ENCODE results near the gene ALG1.
"Not testable (repeated sequence)": the region's sequence is repeated elsewhere in the genome, so short reads cannot be mapped to it uniquely, and the experiment has no call there.

ALG1 gene

DNA sequence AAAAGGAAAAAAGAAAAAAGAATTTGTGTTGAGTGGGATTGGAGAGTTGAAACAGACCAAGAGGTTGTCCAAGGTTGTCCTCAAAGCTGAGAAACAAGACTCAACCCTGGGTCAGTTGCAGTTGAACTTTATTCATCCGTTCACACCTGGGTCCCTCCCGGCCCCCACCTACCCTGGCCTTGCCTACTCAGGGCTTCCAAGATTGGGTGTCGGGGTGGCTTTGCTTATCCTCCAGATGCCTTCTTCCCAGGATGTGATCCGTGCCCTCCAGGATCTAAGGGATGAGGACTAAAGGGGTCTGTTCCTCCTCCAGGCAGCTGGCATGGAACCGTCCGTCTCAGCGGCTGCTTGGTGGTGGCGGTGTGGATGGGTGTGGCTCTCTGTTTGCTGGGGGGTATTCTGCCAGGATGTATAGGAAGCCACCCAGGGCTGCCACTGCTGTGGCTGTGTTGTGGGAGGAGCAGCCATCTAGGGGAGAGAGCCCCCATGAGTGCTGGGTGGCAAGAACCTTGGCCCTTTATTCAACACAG lies 27.6 kb upstream of the ALG1 start:
- in situ Hi-C loops (cut with MboI; ENCODE audit: low sequenced_read_pairs): no loop called here

DNA sequence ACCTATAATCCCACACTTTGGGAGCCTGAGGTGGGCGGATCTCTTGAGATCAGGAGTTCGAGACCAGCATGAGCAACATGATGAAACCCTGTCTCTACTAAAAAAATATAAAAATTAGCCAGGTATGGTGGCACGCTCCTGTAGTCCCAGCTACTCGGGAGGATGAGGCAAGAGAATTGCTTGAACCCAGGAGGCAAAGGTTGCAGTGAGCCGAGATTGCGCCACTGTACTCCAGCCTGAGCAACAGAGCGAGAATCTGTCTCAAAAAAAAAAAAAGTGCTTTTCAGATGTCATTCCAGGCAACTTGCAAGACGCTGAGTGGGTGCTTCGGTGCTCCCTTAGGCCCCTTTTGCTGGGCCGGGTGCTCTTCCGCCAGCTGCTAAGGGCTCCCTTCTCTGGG lies 27.1 kb upstream of the ALG1 start:
- in situ Hi-C loops (cut with MboI; ENCODE audit: low sequenced_read_pairs): not testable (repeated sequence)

DNA sequence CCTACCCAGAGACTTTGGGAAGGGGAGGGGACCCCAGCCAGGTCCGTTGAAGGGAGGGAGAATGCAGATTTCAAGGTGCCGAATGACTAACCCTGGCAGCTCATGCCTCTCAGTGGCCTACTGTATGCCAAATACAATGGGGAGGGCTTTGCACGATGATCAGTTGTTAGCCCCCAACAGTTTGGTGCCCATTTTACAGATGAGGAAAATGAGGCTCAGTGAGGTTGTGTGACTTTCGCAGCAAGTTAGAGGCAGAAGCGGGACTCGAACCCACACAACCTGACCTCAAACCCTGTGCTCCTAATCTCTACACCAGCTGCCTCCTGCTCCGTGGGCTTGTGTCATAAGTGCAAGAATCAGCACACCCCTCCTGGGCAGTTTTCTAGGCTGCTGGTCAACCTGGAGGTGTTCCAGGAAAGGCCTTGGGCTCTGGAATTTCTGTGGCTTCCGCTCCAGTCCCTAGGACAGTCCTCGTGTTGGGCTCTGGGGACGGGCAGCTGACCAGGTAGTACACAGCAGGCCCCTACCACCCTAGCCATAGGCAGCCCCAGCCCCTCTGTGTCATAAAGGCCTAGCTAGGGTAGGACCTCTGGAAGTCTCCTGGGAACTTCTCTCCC lies 26.0 kb upstream of the ALG1 start:
- in situ Hi-C loops (cut with MboI; ENCODE audit: low sequenced_read_pairs): no loop called here

DNA sequence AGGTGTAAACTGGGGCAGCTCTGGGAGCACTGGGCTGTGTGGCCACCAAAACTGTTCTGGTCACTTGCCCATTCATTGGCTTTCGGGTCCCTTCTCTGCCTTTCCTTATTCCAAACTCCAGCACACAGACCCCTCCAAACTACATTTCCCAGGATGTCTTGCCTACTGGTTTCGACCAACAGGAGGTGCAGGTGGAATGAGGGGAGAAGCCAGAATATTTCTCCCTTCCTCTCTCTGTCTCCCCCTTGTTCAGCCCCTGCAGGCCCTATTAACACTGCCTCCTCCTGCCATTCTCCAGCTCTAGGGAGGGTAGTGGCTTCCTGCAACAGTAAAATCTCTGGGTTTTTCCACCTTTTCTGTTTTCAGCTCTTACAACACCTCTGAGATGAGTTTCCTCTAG lies 24.7 kb upstream of the ALG1 start:
- in situ Hi-C loops (cut with MboI; ENCODE audit: low sequenced_read_pairs): no loop called here

DNA sequence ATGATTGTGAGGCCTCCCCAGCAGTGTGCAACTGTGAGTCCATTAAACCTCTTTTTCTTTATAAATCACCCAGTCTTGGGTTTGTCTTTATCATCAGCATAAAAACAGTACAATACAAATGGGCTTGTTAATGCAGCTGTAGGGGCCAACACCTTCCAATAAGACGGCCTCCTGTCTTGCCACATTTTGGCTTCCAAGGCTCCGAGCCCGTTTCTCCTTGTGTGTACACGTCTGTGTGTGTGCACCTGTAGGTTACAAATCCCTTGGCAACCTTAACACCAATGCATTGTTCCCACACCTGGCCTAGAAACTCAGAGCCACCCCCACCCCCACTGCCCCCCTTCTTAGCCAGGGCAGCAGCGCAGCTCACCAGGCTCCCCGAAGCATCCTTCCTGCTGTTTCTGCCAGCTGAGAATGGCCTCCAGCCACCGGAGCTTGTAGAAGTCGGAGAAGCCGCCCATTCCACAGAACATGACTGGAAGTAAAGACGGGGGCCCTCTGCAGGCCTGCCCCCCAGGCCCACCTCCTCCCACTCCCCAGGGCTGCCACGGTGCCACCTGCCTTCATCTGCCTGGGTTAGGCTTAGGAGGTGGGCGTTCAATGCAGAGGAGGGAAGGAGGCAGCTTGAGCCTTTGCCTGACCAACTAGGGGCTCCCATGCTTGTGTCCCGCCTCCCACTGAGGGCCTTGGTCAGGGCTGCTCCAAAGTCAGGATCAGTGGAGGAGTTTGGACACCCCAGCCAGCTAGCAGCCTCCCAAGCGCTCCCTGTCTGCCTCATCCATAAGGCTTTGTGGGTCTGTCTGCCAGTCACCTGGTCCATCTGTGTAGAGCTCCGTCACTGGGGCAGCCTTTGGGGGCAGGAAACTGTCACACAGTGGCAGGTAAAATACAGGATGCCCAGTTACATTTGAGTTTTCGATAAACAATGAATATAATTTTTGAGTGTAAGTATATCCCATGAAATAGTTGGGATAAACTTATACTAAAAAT lies 16.5 kb upstream of the ALG1 start:
- in situ Hi-C loops (cut with MboI; ENCODE audit: low sequenced_read_pairs): no loop called here

DNA sequence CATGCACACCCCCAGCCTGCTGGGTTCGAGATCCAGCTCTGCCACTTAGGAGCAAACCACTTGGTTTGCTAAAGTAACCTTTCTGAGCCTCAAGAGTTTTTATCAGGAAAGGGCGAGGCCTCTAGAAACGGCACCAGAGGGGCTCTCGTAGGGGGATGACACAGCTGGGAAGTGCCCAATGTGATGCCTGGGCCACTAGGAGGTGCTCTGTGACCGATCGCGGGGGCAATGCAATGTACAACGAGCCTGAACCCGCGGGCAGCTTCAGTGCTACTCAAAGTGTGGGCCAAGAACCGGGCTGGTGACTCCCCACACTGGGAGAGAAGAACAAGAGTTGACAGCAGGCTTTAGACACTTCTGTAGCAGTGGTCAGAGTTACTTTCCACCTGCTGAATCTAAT lies 15.3 kb upstream of the ALG1 start:
- in situ Hi-C loops (cut with MboI; ENCODE audit: low sequenced_read_pairs): no loop called here

DNA sequence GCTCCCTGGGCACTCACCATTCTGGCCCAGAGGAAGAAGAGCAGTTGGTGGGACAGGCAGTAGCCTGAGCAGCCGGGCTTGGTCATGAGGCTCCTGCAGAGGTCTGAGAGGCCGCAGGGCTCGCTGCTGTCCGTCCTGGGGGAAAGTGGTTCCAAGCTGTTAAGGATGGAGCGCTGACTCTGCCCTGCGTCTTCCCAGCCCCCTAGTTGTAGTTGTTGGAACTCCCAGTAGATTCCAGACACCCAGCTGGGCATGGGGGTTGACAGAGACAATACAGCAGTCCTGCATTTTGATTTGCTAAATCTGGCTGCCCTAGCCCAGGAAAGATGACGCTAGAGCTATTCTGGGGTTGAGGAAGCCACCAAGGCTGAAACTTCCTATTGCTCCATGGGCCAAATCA lies 13.2 kb upstream of the ALG1 start:
- in situ Hi-C loops (cut with MboI; ENCODE audit: low sequenced_read_pairs): no loop called here

DNA sequence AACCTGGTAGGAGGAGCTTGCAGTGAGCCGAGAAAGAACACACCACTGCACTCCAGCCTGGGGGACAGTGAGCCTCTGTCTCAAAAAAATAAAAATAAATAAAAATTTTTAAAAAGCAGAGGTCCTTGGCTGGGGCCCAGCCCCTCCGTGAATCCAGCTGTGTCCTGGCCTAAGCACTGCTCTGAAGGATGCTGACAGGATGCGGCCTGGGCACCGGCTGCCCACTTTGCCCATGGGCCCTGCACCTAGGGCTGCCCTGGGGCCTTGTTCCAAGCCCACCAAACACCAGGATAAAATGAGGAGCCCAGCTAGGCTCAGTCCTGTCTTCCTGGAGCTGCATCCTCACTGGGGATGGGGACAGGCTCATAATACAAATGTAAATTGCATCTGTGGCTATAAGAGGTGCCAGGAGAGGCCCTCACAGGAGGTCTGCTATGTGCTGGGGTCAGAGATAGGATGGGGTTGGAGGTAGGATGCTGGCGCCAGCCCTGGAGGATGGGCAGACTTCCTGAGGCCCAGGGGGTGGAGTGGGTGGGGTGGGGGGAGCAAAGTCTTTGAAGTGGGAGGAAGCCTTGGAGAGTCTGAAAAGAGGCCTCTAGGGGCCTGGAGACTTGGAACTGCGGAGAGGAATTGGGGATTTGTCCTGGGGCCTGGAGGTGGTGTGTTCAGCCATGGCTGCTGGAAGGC lies 12.1 kb upstream of the ALG1 start:
- in situ Hi-C loops (cut with MboI; ENCODE audit: low sequenced_read_pairs): no loop called here

DNA sequence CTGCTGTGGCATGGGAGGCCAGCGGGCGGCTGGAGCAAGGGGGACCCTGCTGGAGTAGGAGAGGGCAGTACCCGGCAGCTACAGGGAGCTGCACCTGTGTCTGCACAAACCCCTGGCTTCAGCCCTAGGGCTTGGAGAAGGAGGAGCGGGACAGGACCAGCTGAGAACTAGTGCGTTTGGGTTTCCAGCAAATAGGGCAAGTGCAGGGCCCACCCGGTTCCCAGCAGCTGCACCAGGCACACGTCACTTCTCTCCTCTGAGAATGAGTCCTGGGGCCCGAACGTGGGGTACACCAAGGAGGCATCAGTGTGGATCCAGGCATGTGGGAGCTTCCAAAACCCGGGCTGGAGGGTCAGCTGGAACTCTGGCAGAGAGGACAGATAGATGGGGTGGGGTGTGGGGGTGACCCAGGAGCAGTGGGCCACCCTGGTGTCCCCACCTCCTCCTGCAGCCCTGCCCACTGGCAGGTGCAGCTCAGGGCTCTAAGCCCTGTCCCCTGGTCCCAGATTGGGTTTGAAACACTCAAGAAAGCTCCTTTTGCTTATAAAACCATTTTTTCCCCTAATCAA lies 11.5 kb upstream of the ALG1 start:
- in situ Hi-C loops (cut with MboI; ENCODE audit: low sequenced_read_pairs): no loop called here

DNA sequence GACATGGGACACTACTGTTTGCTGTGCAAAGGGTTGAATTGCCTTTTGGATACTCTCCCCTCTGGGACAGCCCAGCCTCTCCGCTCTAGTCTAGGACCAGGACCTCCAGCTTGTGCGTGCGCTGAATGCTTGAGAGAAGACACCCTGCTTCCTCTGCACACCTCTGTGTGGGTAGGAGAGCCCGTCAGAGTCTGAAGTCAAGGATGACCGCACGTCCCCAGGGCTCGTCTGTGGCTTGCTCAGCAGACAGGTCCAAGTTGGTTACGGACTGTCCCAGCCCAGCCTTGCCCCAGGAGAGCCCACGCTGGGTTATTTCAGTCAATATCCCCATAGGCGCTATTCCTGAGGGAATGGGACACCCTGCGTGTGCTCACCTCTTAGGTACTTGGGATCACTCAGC lies 9.6 kb upstream of the ALG1 start:
- in situ Hi-C loops (cut with MboI; ENCODE audit: low sequenced_read_pairs): no loop called here

DNA sequence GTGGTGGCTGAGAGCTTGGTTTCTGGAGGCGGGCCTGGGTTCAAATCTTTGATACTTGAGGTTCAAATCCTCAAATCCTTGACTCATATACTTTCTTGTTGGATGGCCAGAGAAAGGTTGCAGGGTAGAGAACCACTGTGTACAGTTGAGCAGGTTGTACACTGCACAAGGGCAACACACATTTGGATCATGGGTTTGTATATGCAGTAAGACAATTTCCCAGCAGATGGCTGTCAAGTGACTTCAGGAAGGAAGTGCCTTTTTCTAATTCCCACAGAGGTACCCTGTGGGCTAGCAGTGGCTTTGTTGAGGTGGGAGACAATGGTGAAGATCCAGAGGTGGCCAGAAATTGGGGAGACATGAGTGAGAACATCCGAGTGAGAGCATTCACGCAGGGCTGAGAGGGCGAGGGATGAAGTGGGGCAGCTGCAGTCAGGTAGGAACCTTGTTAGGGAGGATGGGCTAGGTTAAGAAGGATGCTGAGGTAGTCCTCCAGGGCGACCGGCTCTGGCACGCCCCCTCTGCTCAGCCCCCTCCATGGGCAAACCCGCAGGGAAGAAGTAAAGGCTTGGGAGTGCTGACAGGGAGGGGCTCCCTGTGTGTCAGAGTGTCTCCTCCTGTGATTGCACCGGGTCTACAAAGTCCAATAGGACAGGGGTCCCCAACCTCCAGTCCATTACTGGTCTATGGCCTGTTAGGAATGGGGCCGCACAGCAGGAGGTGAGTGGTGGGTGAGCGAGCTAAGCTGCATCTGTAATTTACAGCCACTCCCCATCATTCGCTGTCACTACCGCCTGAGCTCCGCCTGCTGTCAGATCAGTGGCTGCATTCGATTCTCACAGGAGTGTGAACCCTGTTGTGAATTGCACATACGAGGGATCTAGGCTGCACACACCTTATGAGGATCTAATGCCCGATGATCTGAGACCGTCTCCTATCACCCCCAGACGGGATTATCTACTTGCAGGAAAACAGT lies 8.6 kb upstream of the ALG1 start:
- in situ Hi-C loops (cut with MboI; ENCODE audit: low sequenced_read_pairs): no loop called here

DNA sequence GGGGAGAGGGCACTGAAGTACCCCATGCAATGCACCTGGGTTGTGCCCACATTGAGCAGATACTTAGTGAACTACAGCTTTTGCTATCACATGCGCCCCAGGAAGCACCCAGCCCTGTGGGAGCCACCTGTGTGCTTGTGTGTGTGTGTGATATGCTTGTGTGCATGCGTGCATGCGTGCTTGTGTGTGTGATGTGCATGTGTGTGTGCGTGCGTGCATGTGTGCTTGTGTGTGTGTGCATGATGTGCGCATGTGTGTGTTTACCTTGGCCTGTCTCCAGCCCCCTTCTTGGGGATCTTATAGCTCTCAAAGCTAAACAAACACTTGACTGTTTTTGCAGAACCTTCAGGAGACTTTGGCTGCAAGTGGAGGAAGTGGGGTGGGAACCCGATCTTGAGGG lies 6.7 kb upstream of the ALG1 start:
- in situ Hi-C loops (cut with MboI; ENCODE audit: low sequenced_read_pairs): no loop called here

DNA sequence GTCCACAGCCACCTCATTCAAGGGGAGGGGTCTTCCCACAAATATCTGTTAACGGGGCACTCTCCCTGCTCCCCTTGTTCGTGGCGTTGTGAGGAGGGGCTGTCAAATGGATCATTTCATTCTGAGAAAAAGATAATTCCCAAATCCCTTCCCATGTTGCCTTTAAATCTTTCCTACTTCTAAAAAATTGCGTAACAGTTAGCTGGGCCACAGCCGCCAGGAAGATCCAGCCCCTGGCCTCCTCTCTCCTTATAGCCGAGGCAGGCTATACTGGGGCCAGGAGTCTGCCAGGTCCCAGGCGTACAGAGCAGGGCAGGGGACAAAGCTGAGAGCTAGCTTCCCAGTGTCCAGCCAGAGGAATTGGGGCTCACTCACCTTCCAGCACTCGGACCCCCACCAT lies 6.3 kb upstream of the ALG1 start:
- in situ Hi-C loops (cut with MboI; ENCODE audit: low sequenced_read_pairs): no loop called here

DNA sequence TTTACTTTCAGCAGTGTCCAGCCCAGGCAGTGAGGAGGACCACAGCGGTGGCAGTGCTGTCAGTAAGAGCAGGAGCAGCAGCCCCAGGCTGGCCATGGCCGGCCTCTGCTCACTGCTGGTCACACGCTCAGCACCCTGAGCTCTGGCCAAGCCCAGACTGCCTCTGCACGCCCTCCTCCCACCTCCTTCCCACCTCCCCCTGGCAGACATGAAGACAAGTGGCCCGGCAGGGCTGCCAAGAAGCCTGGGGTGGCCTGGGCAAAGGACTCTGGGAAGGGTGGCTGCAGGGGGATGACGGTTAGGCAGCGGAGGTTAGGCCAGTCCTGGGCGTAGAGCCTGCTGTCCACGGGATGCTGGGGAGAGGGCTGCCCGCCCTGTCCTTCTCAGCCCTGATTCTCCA lies 5.8 kb upstream of the ALG1 start, which contains the start of gene C16orf89:
C16orf89 (minus strand) TSS at position 144 of the 400 bp plus-strand sequence; CDS start at position 96, 48 bp downstream.
- in situ Hi-C loops (cut with MboI; ENCODE audit: low sequenced_read_pairs): no loop called here

DNA sequence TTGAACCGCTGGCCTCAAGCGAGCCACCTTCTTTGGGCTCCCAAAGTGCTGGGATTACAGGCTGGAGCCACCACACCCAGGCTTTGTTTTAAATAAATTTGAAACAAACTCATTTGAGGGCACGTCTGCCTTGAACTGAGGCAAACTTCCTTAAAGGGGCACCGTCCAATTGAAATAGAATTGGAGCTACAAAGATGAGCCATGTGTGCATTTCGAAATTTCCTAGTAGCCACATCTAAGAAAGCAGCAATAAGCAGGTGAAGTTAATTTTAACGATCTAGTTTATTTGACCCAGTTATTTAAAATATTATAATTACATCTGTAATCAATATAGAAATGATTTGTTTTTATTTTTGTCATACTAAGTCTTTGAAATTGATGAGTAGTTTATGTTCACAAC lies 5.1 kb upstream of the ALG1 start:
- in situ Hi-C loops (cut with MboI; ENCODE audit: low sequenced_read_pairs): no loop called here

DNA sequence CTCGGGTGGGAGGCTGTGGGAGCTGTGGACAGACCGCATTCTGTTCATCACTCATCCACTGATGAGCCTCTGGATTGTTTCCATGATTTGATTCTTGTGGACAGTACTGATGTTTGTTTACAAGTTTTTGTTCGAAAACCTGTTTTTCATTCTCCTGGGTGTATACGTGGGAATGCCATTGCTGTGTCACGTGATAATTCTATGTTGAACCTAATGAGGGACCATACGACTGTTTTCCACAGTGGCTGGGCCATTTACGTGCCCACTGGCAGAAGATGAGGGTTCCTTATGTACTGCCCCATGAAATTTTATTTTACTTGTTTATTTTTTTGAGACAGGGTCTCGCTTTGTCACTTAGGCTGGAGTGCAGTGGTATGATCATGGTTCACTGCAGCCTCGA lies 2.6 kb upstream of the ALG1 start:
- in situ Hi-C loops (cut with MboI; ENCODE audit: low sequenced_read_pairs): no loop called here

DNA sequence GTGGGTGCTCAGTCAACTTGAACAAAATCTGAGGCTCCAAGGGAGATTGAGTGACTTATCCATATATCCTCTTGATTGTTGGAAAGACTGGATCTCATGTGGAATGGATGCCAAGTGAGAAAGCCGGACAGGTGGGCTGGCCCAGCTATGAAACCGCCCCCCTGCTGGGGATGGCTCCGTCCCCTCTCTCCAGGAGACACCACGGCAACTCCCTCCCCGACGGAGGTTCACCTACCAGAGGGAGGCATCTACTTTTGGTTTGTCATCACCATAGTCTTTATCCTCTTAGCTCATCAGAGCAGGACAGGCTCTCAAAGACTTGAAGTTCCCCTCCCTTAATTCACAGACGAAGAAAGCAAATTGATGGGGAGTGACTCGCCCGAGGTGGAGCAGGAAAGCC lies 1.8 kb upstream of the ALG1 start:
- in situ Hi-C loops (cut with MboI; ENCODE audit: low sequenced_read_pairs): no loop called here

DNA sequence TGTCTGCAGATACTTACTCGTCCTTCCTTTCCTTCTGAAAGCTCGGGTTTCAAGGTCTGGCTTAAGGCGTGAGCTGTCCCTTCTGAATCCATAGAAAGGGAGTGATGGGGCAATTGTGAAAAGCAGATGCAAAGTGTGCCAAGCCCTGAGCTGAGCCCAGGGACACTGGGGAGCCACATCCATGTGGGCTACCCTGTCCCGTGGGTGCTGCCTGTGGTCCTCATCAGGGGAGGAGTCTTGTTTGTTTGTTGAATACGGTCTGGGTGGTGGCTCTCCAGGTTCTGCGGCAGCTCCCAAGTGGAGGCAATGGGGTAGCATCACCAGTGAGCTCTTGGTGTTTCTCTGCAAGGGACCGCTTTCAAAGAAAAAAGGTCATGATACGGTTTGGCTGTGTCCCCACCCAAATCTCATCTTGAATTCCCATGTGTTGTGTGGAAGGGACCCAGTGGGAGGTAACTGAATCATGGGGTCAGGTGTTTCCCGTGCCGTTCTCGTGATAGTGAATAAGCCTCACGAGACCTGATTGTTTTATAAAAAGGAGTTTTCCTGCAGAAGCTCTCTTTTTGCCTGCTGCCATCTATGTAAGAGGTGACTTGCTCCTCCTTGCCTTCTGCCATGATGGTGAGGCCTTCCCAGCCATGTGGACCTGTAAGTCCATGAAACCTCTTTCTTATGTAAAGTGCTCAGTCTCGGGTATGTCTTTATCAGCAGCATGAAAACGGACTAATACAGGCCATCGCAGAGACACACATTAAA lies 1.0 kb upstream of the ALG1 start:
- in situ Hi-C loops (cut with MboI; ENCODE audit: low sequenced_read_pairs): no loop called here

DNA sequence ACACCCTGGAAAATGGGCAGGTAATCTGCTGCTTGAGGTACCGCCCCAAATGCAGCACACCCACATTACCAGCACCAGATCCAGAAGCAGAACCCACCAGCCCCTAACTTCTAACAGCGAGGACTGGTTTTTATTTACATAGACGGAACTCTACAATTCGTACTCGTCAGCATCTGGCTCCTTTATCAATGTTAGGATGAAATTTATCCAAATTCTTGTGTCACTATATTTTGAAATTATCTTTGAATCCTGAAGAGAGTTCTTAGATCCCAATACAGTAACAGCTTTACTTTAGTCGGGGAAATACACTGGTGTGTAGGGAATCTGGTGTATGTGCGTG lies 332 bp upstream of the ALG1 start:
- in situ Hi-C loops (cut with MboI; ENCODE audit: low sequenced_read_pairs): no loop called here

Data from HL-60/S4 (cell line).